Measurements from ENCODE around the gene TNNC1. TPM values are rescaled to one million over a fixed set of nuclear protein-coding genes. Genes with fewer than 3 reads are reported as not detected.

The TNNC1 gene
- total and polyA plus RNA-seq, 10 of the 15 experiments (the other 5 are each of a cell fraction or from before 2014, with no cell fraction given) = 0.13 to 1.3 (median 0.53) TPM; not detected in 2

GRCh38 chr3:52432691-52433141 lies 21.1 kb downstream of the TNNC1 start:
- H3K27me3 ChIP-seq (replicated peaks in 1 of 2; ENCODE audit: control insufficient read depth in 2 of 2, insufficient read depth in 2 of 2, low read length in 1 of 2) = no peaks in the 10 kb centered on the region
- H3K27ac ChIP-seq (ENCODE audit: control insufficient read depth, insufficient read depth) = no peak overlapping the region
- TF ChIP-seq, protein P1, sequence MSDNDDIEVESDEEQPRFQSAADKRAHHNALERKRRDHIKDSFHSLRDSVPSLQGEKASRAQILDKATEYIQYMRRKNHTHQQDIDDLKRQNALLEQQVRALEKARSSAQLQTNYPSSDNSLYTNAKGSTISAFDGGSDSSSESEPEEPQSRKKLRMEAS (IDR thresholded peaks at IDR 0.05; ENCODE audit: low read depth, low read length) = no peak
- H2AFZ ChIP-seq (ENCODE audit: control insufficient read depth, low read depth, low read length) = no peak overlapping the region
- intact Hi-C loops (cut with micrococcal nuclease; ENCODE audit: unreplicated experiment) = no loop called here
- ChIA-PET SMC1A (ENCODE audit: uncharacterized antibody, unreplicated experiment) (interaction anchor here (0.6 to 1.1 kb wide), 2 partner anchors 8 to 15 kb away, joined by 3 to 4 read pairs; no protein-coding TSS in a partner anchor), CTCF (interaction anchor here (1.0 to 8.8 kb wide), 4 partner anchors 14 to 93 kb away, joined by 3 to 147 read pairs (median 26); partner anchors contain the start of gene SEMA3G), POLR2A (interaction anchor here (1.1 kb wide), 1 partner anchor 26 kb away, joined by 3 read pairs; no protein-coding TSS in a partner anchor), RAD21 (ENCODE audit: unreplicated experiment) (no interaction called here)
- H4K20me1 ChIP-seq (ENCODE audit: control insufficient read depth, insufficient read depth) = no peaks in the 10 kb centered on the region
- no peak overlapping the region for H3K9ac ChIP-seq (ENCODE audit: control insufficient read depth, insufficient read depth, low read length)
- H3K79me2 ChIP-seq (ENCODE audit: control insufficient read depth, insufficient read depth, low read length) = no peaks in the 10 kb centered on the region
- FAIRE-seq = no peak
- H3K9me3 ChIP-seq (replicated peaks; ENCODE audit: control insufficient read depth, insufficient read depth, low read length) = no peaks in the 10 kb centered on the region
- no peaks in the 10 kb centered on the region for H3K4me1 ChIP-seq (ENCODE audit: control insufficient read depth, insufficient read depth, low read length)
- H3K4me2 ChIP-seq (ENCODE audit: control insufficient read depth, insufficient read depth) = no peak overlapping the region
- no TSS peak for BruUV-seq (replicated peaks)
- no peaks in the 10 kb centered on the region for H3K36me3 ChIP-seq (ENCODE audit: control insufficient read depth in 2 of 2, insufficient read depth in 2 of 2, low read length in 1 of 2)
- in situ Hi-C loops (cut with MboI) = no loop called here
- no peak for DNase-seq (ENCODE audit: low read depth, low spot score)
- WGBS (ENCODE audit: insufficient coverage, insufficient replicate concordance, low lambda C conversion rate, missing lambda C conversion rate) = 11% methylated on average over 4 of the region's 4 CpGs
- no peak for ATAC-seq
- H3K4me3 ChIP-seq = no peak overlapping the region

- ATAC-seq (no peak), FAIRE-seq (no peak), DNase-seq (ENCODE audit: low read depth, low spot score) (no peak)
- no peaks in the 10 kb centered on the region for H3K9me3 ChIP-seq (replicated peaks; ENCODE audit: control insufficient read depth, insufficient read depth, low read length)
- in situ Hi-C loops (cut with MboI) (no loop called here), intact Hi-C loops (cut with micrococcal nuclease; ENCODE audit: unreplicated experiment) (no loop called here)
- H3K79me2 ChIP-seq (ENCODE audit: control insufficient read depth, insufficient read depth, low read length) = no peaks in the 10 kb centered on the region
- ChIA-PET CTCF (interaction anchor here (0.7 to 8.8 kb wide), 4 partner anchors 13 to 45 kb away, joined by 3 to 147 read pairs (median 10); partner anchors contain the start of gene SEMA3G), POLR2A (interaction anchor here (0.6 to 1.1 kb wide), 2 partner anchors 27 to 131 kb away, joined by 3 read pairs; no protein-coding TSS in a partner anchor), SMC1A (ENCODE audit: uncharacterized antibody, unreplicated experiment) (interaction anchor here (0.6 to 1.7 kb wide), 3 partner anchors 7 to 20 kb away, joined by 3 to 4 read pairs (median 4); no protein-coding TSS in a partner anchor), RAD21 (ENCODE audit: unreplicated experiment) (interaction anchor here (0.6 kb wide), 1 partner anchor 14 kb away, joined by 3 read pairs; no protein-coding TSS in a partner anchor)
- no peaks in the 10 kb centered on the region for H3K27me3 ChIP-seq (replicated peaks in 1 of 2; ENCODE audit: control insufficient read depth in 2 of 2, insufficient read depth in 2 of 2, low read length in 1 of 2)
- H3K4me2 ChIP-seq (ENCODE audit: control insufficient read depth, insufficient read depth) = no peak overlapping the region
- H3K27ac ChIP-seq (ENCODE audit: control insufficient read depth, insufficient read depth) = no peak overlapping the region
- H4K20me1 ChIP-seq (ENCODE audit: control insufficient read depth, insufficient read depth) = no peaks in the 10 kb centered on the region
- BruUV-seq (replicated peaks) = no TSS peak
- no peaks in the 10 kb centered on the region for H3K36me3 ChIP-seq (ENCODE audit: control insufficient read depth in 2 of 2, insufficient read depth in 2 of 2, low read length in 1 of 2)
- no peak overlapping the region for H2AFZ ChIP-seq (ENCODE audit: control insufficient read depth, low read depth, low read length)
- no peak overlapping the region for H3K9ac ChIP-seq (ENCODE audit: control insufficient read depth, insufficient read depth, low read length)
- no peak overlapping the region for H3K4me3 ChIP-seq
- TF ChIP-seq POLR2A (IDR thresholded peaks at IDR 0.05; ENCODE audit: low read depth, low read length) (no peak), RELA (IDR thresholded peaks at IDR 0.05; ENCODE audit: borderline replicate concordance, partially characterized antibody) (no peak), MTA3 (IDR thresholded peaks at IDR 0.05; ENCODE audit: borderline replicate concordance, low read length) (no peak), ZNF384 (IDR thresholded peaks at IDR 0.05; ENCODE audit: borderline replicate concordance, low read depth, low read length) (no peak), NRF1 (conservative IDR thresholded peaks at IDR 0.05; ENCODE audit: low read depth, low read length) (no peak), NR2F1 (conservative IDR thresholded peaks at IDR 0.05) (no peak), ZBTB4 (CRISPR knock-in tag; IDR thresholded peaks at IDR 0.05) (no peak), YBX1 (IDR thresholded peaks at IDR 0.05) (no peak)
- H3K4me1 ChIP-seq (ENCODE audit: control insufficient read depth, insufficient read depth, low read length) = no peaks in the 10 kb centered on the region
- 42% methylated on average over 5 of the region's 6 CpGs for WGBS (ENCODE audit: insufficient coverage, insufficient replicate concordance, low lambda C conversion rate, missing lambda C conversion rate)
Measured at GRCh38 chr3:52432225-52432624, 21.6 kb downstream of the TNNC1 start.
